HCT116 (cell line): ENCODE data around the gene GIPR. TPM values are rescaled to one million over a fixed set of nuclear protein-coding genes. Genes with fewer than 3 reads are reported as not detected.

ENCODE experiments used
- ATAC-seq: fragments of 200-7000 bp; cut with Tn5 transposase; 2 replicates; pipeline ENCODE4 v1.9.1; 2020; ENCODE audit warnings: mild to moderate bottlenecking, moderate library complexity
- BruUV-seq: library from RNA; stranded (reverse); fragments of 400-500 nt; replicated peaks from 2 replicates; lab custom pipeline; 2021; lab: Mats Ljungman, UMichigan
- CTCF ChIA-PET: fragments of 300-600 bp; sonication (Branson Sonifier 250); formaldehyde crosslinking; loops from one replicate; lab custom pipeline; 2021; ENCODE audit warnings: antibody characterized with exemption; lab: Charles Lee
- POLR2A ChIA-PET: fragments of 300-600, 350-600 bp; sonication (Branson Sonifier 250); formaldehyde crosslinking; loops from one replicate; lab custom pipeline; 2021; ENCODE audit warnings: antibody characterized with exemption; lab: Charles Lee
- RAD21 ChIA-PET, 2 experiments: fragments of 300-600 bp; sonication (Branson Sonifier 250); formaldehyde crosslinking; loops; one replicate each; lab custom pipeline; 2023; ENCODE audit warnings: low total read pairs in 2 of 2; ENCODE audit not compliant: uncharacterized antibody in 2 of 2, unreplicated experiment in 2 of 2, low non-redundant PET in 1 of 2; lab: Charles Lee
- DNase-seq: peaks from one replicate; pipeline ENCODE4 v3.0.0-alpha.2; 2010; ENCODE audit warnings: low read depth, low spot score
- H2AFZ ChIP-seq: fragments of 200-600 bp; shearing (Covaris generic), sonication (generic); 2 replicates; pipeline ENCODE4 v1.6.1; 2017; ENCODE audit warnings: low read depth, mixed run types, mixed read lengths, antibody characterized with exemption, low read length; ENCODE audit not compliant: poor library complexity, severe bottlenecking
- H3K27ac ChIP-seq: 2 replicates; pipeline ENCODE4 v1.5.1; 2012; ENCODE audit warnings: low read depth, low read length
- H3K27me3 ChIP-seq: fragments of 200-600 bp; sonication (generic); 2 replicates; pipeline ENCODE4 v1.6.1; 2016; ENCODE audit warnings: mixed run types, low read length, mixed read lengths; ENCODE audit not compliant: insufficient read depth
- H3K36me3 ChIP-seq, 2 experiments: fragments of 200-500 bp in 1 of 2; fragments of 200-600 bp in 1 of 2; sonication (Bioruptor generic) in 1 of 2; sonication (generic) in 1 of 2; 2 replicates each; pipeline versions ENCODE4 v1.5.1 to v1.6.1; 2014 to 2016; ENCODE audit warnings: low read length in 2 of 2, inconsistent platforms in 1 of 2, mixed read lengths in 1 of 2, mixed run types in 1 of 2; ENCODE audit not compliant: insufficient read depth in 2 of 2, control insufficient read depth in 1 of 2
- H3K4me1 ChIP-seq, 2 experiments: fragments of 200-600 bp in 1 of 2; sonication (generic) in 1 of 2; 2 replicates each; pipeline versions ENCODE4 v1.5.1 to v1.6.1; 2012 to 2017; ENCODE audit warnings: low read length in 2 of 2, inconsistent platforms in 1 of 2, mild to moderate bottlenecking in 1 of 2, mixed read lengths in 1 of 2, mixed run types in 1 of 2, moderate library complexity in 1 of 2; ENCODE audit not compliant: insufficient read depth in 2 of 2, control insufficient read depth in 1 of 2
- H3K4me2 ChIP-seq: fragments of 200-600 bp; sonication (generic); 2 replicates; pipeline ENCODE4 v1.6.1; 2017; ENCODE audit warnings: mixed run types, low read length, mixed read lengths
- H3K4me3 ChIP-seq, 2 experiments: fragments of 200-600 bp in 1 of 2; sonication (generic) in 1 of 2; replicated peaks in 1 of 2; 2 replicates each; pipeline ENCODE4 v1.5.1; 2011 to 2016; ENCODE audit warnings: low read length in 2 of 2, control low read depth in 1 of 2, low read depth in 1 of 2, mild to moderate bottlenecking in 1 of 2, mixed read lengths in 1 of 2, mixed run types in 1 of 2
- H3K79me2 ChIP-seq: fragments of 200-600 bp; sonication (generic); 2 replicates; pipeline ENCODE4 v1.6.1; 2017; ENCODE audit warnings: mild to moderate bottlenecking, mixed run types, low read length, moderate library complexity, mixed read lengths; ENCODE audit not compliant: insufficient read depth
- H3K9ac ChIP-seq: fragments of 200-600 bp; sonication (generic); 2 replicates; pipeline ENCODE4 v1.6.1; 2016; ENCODE audit warnings: low read length, mixed read lengths
- H3K9me2 ChIP-seq: fragments of 200-600 bp; sonication (generic), shearing (Covaris generic); 2 replicates; pipeline ENCODE4 v1.6.1; 2017; ENCODE audit warnings: mixed run types, mild to moderate bottlenecking, moderate library complexity; ENCODE audit not compliant: insufficient read depth
- H3K9me3 ChIP-seq, 2 experiments: fragments of 200-500 bp in 1 of 2; fragments of 200-600 bp in 1 of 2; sonication (Bioruptor generic) in 1 of 2; sonication (generic) in 1 of 2; 2 replicates each; pipeline ENCODE4 v1.6.1; 2014 to 2017; ENCODE audit warnings: low read length in 2 of 2, mixed read lengths in 2 of 2, inconsistent platforms in 1 of 2, low read depth in 1 of 2, mild to moderate bottlenecking in 1 of 2, mixed run types in 1 of 2, moderate library complexity in 1 of 2; ENCODE audit not compliant: control insufficient read depth in 1 of 2, insufficient read depth in 1 of 2
- H4K20me1 ChIP-seq: fragments of 200-600 bp; sonication (generic), shearing (Covaris generic); 2 replicates; pipeline ENCODE4 v1.6.1; 2017; ENCODE audit warnings: mixed run types, mild to moderate bottlenecking, moderate library complexity; ENCODE audit not compliant: insufficient read depth
- ATF3 ChIP-seq: IDR thresholded peaks from 2 replicates; pipeline ENCODE4 v1.6.1; 2012
- CBX3 ChIP-seq: IDR thresholded peaks from 2 replicates; pipeline ENCODE4 v1.6.1; 2012; ENCODE audit warnings: low read depth
- CEBPB ChIP-seq: IDR thresholded peaks from 2 replicates; pipeline ENCODE4 v1.6.1; 2012; ENCODE audit warnings: low read depth
- CTCF ChIP-seq, 3 experiments: fragments of 200-600 bp in 1 of 3; sonication (generic) in 1 of 3; IDR thresholded peaks in 2 of 3; conservative IDR thresholded peaks in 1 of 3; 2 replicates each; pipeline ENCODE4 v1.5.1; 2012 to 2017; ENCODE audit warnings: low read depth in 2 of 3, low read length in 2 of 3, antibody characterized with exemption in 1 of 3, borderline replicate concordance in 1 of 3, control low read depth in 1 of 3, mild to moderate bottlenecking in 1 of 3, mixed read lengths in 1 of 3, mixed run types in 1 of 3, moderate library complexity in 1 of 3; ENCODE audit not compliant: insufficient read depth in 1 of 3
- EGR1 ChIP-seq: IDR thresholded peaks from 2 replicates; pipeline ENCODE4 v1.6.1; 2012; ENCODE audit warnings: low read depth
- ELF1 ChIP-seq: IDR thresholded peaks from 2 replicates; pipeline ENCODE4 v1.6.1; 2012; ENCODE audit warnings: low read depth, borderline replicate concordance
- EZH2 ChIP-seq: fragments of 200-600 bp; sonication (generic); IDR thresholded peaks from 2 replicates; pipeline ENCODE4 v1.6.1; 2017; ENCODE audit warnings: antibody characterized with exemption, mixed run types
- EZH2phosphoT487 ChIP-seq: fragments of 200-600 bp; IDR thresholded peaks from 2 replicates; pipeline ENCODE4 v1.6.1; 2018; ENCODE audit warnings: antibody characterized with exemption, borderline replicate concordance
- JUND ChIP-seq: IDR thresholded peaks from 2 replicates; pipeline ENCODE4 v1.6.1; 2012
- MAX ChIP-seq: IDR thresholded peaks from 2 replicates; pipeline ENCODE4 v1.6.1; 2012
- POLR2AphosphoS5 ChIP-seq: IDR thresholded peaks from 2 replicates; pipeline ENCODE4 v1.6.1; 2011; ENCODE audit warnings: mild to moderate bottlenecking, low read depth, low read length, moderate library complexity
- RAD21 ChIP-seq: IDR thresholded peaks from 2 replicates; pipeline ENCODE4 v1.6.1; 2012; ENCODE audit warnings: low read depth, mild to moderate bottlenecking
- REST ChIP-seq: IDR thresholded peaks from 2 replicates; pipeline ENCODE4 v1.6.1; 2012; ENCODE audit warnings: low read depth
- SIN3A ChIP-seq: IDR thresholded peaks from 2 replicates; pipeline ENCODE4 v1.6.1; 2012; ENCODE audit warnings: low read depth
- SP1 ChIP-seq: IDR thresholded peaks from 2 replicates; pipeline ENCODE4 v1.6.1; 2012; ENCODE audit warnings: low read depth
- SRF ChIP-seq: IDR thresholded peaks from 2 replicates; pipeline ENCODE4 v1.6.1; 2012; ENCODE audit warnings: low read depth
- TCF7L2 ChIP-seq: IDR thresholded peaks from 2 replicates; pipeline ENCODE4 v1.7.0; 2011; ENCODE audit warnings: borderline replicate concordance, inconsistent platforms; ENCODE audit not compliant: insufficient read depth, insufficient read length; ENCODE audit errors: extremely low read depth
- YY1 ChIP-seq: IDR thresholded peaks from 2 replicates; pipeline ENCODE4 v1.6.1; 2011; ENCODE audit warnings: low read length, low read depth, moderate library complexity, mild to moderate bottlenecking; ENCODE audit not compliant: insufficient replicate concordance; ENCODE audit errors: extremely low read depth
- intact Hi-C: fragments of 100-400 bp; cut with micrococcal nuclease; formaldehyde crosslinking; loops from 2 replicates; pipeline ENCODE4 v1.10.0; 2022
- total RNA-seq: library from RNA; stranded (reverse); gene quantifications from one replicate; pipeline ENCODE4 v1.2.1, GENCODE V29; 2021; ENCODE audit not compliant: unreplicated experiment

Gene GIPR
- total RNA-seq, 1 experiment from 2014 or later: 14.1 TPM

GRCh38 chr19:45730368-45731288 lies 62.6 kb downstream of the GIPR start, which contains the start of gene FBXO46:
Gene FBXO46, minus strand, starts transcription at chr19:45730896. Its CDS starts 17,401 bp downstream, at chr19:45713495.
- Histone ChIP-seq H3K4me2 (peak within 1 kb of the TSS; percentile 90), H3K36me3 (no peaks in the 10 kb centered on the region), H3K4me1 (peaks cover 6 to 43% of the 10 kb centered on the region in 2 experiments), H3K27me3 (no peaks in the 10 kb centered on the region), H3K9me2 (no peaks in the 10 kb centered on the region), H3K79me2 (peaks cover 51% of the 10 kb centered on the region), H3K4me3 (peak within 1 kb of the TSS; percentile 89 to 92), H3K9ac (peak within 1 kb of the TSS; percentile 96), H4K20me1 (no peaks in the 10 kb centered on the region), H3K27ac (peak within 1 kb of the TSS; percentile 75), H2AFZ (no peak within 1 kb of the TSS), H3K9me3 (no peaks in the 10 kb centered on the region)
- ChIA-PET POLR2A (interaction anchor here (0.6 to 1.0 kb wide), 5 partner anchors 9 to 54 kb away, joined by 3 to 6 read pairs (median 4); partner anchors contain the start of gene SIX5), CTCF (interaction anchor here (2.0 kb wide), 1 partner anchor 39 kb away, joined by 12 read pairs; the partner anchor contains the start of gene SIX5), RAD21 (interaction anchor here in 1 of 2 experiments (0.7 kb wide), 1 partner anchor 220 kb away, joined by 9 read pairs; no protein-coding TSS in a partner anchor)
- no TSS peak for BruUV-seq
- intact Hi-C loops: loop anchor here (1.0 to 2.0 kb wide), 2 partner anchors 8 to 40 kb away; no protein-coding TSS in a partner anchor
- DNase-seq: peak; percentile 96
- ATAC-seq: peak; percentile 98
- peak; percentile 70; the same call in 1 of the 2 replicates for TF ChIP-seq SRF
- no peak for TF ChIP-seq EZH2
- TF ChIP-seq EGR1: no peak
- TF ChIP-seq SP1: peak; percentile 81
- peak; percentile 87 for TF ChIP-seq YY1
- TF ChIP-seq CEBPB: no peak
- 0 out of 6 replicates have a peak, but pooled peaks of 1 of the 3 experiments have one; percentile 7 for TF ChIP-seq CTCF (IDR thresholded peaks at IDR 0.05 in 2 of 3, conservative IDR thresholded peaks at IDR 0.05 in 1 of 3; ENCODE audit: borderline replicate concordance in 1 of 3, insufficient read depth in 1 of 3, low read depth in 2 of 3, low read length in 2 of 3)
- no peak for TF ChIP-seq JUND
- TF ChIP-seq TCF7L2: no peak
- no peak for TF ChIP-seq ATF3
- no peak for TF ChIP-seq CBX3
- TF ChIP-seq ELF1: peak; percentile 99; the same call in 1 of the 2 replicates
- no peak for TF ChIP-seq EZH2phosphoT487
- no peak for TF ChIP-seq RAD21
- TF ChIP-seq REST: no peak
- peak; percentile 36; the same call in 1 of the 2 replicates for TF ChIP-seq SIN3A
- TF ChIP-seq POLR2AphosphoS5: peak; percentile 88
- no peak for TF ChIP-seq MAX
